Measurements from ENCODE around the gene TLR9.

- TF ChIP-seq CTCF (IDR thresholded peaks at IDR 0.05) = no peak
- TF ChIP-seq POLR2A (IDR thresholded peaks at IDR 0.05) = no peak
Measured at GRCh38 chr3:52172262-52172757, 53.1 kb downstream of the TLR9 start.

Data from lower leg skin (tissue), 3 donors.